Sciatic nerve (tissue), 2 donors: ENCODE data around the gene SLIT3. TPM values are rescaled to one million over a fixed set of nuclear protein-coding genes. Genes with fewer than 3 reads are reported as not detected.

Experiments used
- ATAC-seq: fragments of 200-7000 bp; cut with Tn5 transposase; one replicate; pipeline ENCODE4 v1.9.1; 2020; ENCODE audit warnings: mild to moderate bottlenecking, moderate library complexity
- DNase-seq: peaks from one replicate; pipeline ENCODE4 v3.0.0-alpha.2; 2020; ENCODE audit warnings: low spot score
- intact Hi-C: fragments of 100-400 bp; cut with DNase I; formaldehyde crosslinking; loops from one replicate; pipeline ENCODE4 v1.14.2; 2022
- total RNA-seq: library from RNA; stranded (reverse); fragmentation: NEBNext Ultra II Directional; extraction: Animal tissue kit (Norgen Biotek cat#: 25700); gene quantifications from one replicate; pipeline ENCODE4 v1.2.1, GENCODE V29; 2021
- donor health status: DM: no; HTN: no; CAD: no.
- donor health status: DM: no; HTN: no; CAD: no.

SLIT3 gene
- total RNA-seq, 1 donor from 2014 or later = 50.6 TPM

DNA sequence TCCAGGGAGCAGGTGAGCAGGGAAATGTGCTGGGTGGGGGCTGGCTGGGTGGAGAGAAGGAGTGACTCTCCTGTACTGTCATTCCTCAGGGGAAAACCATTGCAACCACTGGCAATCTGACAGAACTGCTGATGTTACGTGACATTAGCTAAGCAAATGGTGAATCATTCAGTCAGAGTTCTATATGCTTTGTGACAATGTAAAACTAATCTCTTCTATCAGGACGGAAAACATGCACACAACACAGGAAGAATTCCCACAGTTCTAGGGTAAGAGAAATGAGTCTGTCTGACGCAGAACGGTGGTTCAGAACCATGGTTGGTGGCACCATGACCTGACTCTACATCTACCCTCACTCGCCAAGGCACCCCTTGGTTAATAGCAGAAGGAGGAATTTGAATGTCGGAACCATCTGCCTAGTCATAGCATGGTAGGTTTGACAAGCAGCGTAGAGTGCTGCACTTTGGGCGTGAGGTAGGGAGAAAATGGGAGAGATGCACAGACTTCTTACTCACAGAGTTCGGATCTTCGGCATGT lies 478.1 kb downstream of the SLIT3 start:
- intact Hi-C loops = no loop called here
- DNase-seq (no peak), ATAC-seq (no peak)

DNA sequence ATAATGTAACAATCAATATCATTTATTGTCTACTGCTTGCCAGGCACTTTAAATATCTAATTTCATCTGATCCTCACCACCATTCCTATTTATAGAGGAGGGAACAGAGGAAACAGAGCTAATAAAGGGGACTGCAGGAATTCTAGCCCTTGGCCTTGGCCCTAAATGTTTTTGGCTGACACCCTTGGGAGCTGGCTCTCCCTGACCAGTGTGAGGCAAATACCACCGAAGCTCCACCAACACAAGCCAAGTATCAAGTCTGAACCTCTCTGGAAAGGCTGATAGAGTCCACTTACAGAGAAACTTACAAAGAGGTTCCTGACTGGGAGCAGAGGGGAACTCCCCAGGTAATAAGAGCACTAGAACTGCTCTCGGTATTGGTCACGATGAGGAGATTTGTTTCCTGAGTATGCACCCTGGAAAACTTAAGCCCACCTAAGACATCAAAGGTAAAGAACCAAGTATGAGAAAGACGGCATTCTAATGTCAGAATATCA lies 478.6 kb downstream of the SLIT3 start:
- ATAC-seq (no peak), DNase-seq (no peak)
- intact Hi-C loops = no loop called here

DNA sequence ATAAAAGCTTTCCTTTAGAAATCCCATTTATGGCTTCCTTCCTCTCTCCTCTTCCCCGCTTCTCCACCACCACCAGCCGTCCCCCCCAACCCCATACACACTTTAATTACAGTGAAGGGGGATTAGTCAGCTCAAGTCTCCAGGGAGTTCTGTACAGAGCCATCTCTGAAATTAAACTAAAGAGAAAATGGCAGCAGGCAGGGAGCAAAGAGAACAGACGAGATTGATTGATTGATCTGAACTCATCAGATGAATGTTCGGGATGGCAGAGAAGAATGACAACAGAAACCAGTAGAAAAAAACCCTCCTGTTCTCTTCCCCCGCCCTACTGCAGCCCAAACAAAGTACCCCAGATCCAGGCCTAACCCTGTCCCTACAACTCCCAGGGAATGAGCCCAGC lies 480.1 kb downstream of the SLIT3 start:
- no peak for DNase-seq
- intact Hi-C loops = no loop called here
- ATAC-seq = no peak

DNA sequence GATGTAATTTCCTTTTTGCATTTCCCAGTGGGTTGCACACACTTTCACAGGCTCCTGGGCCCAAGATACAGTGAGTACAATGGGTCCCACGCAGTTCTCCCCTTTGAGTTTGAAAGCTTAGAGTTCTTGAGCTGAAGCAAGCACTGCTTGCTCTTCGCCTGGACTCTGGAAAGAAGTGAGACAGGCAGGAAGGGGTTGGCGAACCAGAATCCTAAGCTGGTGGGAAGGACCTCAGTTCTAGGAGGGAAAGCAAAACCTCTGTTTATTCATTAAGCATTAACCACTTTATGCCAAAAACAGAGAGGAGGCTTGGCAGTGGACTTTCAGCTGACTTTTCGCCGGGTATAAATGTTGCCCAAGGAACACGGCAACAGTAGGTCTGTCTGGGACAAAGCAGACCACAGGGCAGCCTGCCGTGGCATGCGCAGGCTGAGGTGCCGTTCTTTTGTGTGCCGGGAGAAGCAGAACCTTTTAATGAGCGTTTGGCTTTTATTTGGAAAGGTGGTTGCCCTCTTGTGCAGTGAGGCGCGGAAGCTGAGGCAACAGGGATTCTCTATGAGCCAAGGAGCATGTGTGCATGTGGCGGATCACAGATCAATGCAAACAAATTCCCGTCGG lies 481.8 kb downstream of the SLIT3 start:
- DNase-seq = no peak
- no peak for ATAC-seq
- intact Hi-C loops = no loop called here

- ATAC-seq (no peak), DNase-seq (no peak)
- intact Hi-C loops = no loop called here
Observed at GRCh38 chr5:168818558-168818957, 482.4 kb downstream of the SLIT3 start.

DNA sequence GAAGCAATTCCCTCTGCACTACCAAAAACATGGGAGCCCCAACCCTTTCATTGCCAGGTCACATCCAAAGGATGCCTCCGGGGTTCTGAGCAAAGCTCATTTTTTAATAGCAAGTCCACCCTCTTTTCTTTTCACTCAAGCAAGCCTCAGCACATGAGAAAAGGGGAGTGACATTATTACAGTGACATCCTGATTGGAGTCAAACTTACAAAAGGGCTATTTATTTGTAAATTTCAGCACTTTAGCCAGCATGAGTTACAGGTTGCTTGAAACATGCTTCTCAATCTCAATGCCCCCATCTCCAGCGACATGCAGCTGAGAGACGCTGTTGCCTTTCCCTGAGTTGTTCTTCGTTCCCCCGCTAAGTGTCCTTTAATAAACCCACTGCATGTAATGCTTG lies 483.3 kb downstream of the SLIT3 start:
- ATAC-seq = no peak

DNA sequence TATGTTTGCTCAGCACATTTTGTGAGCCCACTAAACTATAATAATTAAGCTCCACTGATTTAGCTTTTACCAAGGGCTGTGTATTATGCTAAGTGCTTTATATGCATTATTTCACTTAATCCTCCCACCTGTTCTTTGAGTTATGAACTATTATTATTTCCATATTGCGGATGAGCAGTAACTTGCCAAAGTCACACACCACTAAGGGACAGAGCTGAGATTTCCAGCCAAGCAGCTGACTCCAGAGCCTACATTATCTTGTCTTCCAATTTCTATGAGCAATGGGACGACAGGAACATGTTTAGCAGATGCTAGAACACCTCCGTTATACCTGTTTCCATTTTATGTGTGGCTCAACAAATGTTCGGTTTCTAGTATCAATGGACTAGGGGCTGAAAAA lies 484.3 kb downstream of the SLIT3 start:
- no peak for DNase-seq
- intact Hi-C loops = no loop called here
- no peak for ATAC-seq

More for the DNA sequence above, 483.3 kb downstream of the SLIT3 start:
- DNase-seq = no peak
- intact Hi-C loops = no loop called here

DNA sequence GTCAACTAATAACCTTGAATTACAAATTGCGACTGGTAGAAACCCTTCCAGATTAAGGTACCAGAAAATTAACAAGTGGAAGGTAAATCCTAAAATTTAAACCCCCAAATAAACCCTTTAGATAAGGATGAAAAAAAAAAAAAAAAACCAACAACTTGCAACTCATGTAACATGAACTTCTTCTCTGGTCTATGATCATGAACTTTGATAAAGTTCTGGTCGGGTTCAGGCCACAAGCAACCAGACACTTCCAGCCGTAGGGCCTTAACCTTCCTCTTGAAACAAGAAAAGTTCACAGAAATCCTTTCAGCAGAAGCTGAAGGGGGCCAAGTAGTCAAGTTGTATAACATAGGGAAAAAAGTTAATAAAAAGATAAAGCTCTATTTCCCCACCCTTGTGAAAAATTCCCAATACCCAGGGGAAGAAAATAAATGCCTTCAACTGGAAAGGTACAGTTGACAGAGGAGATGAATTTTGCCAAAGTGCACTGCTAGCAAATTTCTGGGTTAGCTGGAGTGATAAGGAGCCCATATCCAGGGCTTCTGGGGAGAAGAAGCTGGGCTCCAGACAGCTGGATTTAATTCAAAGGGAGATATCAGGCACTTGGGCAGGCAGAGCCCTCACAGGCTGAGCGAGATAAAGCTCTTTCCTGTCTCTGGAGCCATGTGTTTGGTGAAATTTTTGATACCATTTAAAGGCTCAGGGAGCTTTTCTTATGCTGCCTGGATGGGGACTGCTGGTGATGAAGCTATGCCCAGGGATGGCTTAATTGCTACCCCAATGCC lies 487.6 kb downstream of the SLIT3 start:
- intact Hi-C loops = no loop called here
- ATAC-seq = no peak
- DNase-seq = no peak

DNA sequence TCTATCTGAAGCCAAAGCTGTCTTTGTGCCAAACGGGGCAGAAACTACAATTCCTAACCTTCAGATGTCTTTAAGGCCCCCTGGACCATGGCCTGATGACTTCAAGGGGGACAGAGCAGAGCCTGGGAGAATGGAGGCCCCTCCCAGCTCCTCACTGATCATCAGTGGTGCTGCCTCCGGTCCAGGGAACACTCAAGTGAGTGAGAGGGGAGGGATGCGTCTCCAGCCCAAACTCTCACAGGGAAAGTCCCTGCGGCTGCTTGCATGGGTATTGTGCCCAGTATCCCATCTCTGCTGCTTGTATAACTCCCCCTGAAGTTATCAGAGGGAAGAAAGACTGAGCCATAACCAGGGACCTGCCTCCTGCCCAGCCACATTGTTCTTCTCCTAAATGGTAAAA lies 490.3 kb downstream of the SLIT3 start:
- ATAC-seq (no peak), DNase-seq (no peak)
- intact Hi-C loops = no loop called here

DNA sequence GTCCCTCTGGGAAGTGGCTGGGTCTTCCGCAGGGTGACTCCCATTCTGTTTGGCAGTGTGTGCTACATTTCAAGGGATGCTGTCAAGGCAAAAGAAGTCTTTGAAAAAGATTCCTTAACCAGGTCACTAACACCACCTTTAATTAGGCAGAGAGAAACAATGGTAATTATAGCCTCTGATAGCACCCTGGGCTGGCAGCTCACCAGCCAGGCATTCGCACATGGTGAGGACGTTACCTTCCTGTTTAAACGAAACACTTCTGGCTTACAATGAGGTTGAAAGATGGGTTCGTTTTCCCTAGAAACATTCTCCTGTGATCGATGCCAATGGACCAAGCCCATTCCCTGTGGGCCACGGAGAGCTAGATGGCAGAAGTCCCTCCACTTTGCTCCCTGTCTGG lies 491.7 kb downstream of the SLIT3 start:
- ATAC-seq = no peak
- intact Hi-C loops = no loop called here

GRCh38 chr5:168808051-168808616 lies 492.8 kb downstream of the SLIT3 start:
- ATAC-seq (no peak), DNase-seq (no peak)
- intact Hi-C loops = no loop called here

More for the DNA sequence above, 491.7 kb downstream of the SLIT3 start:
- DNase-seq = no peak

GRCh38 chr5:168807287-168807686 lies 493.7 kb downstream of the SLIT3 start:
- no peak for ATAC-seq
- intact Hi-C loops = no loop called here
- DNase-seq = no peak

DNA sequence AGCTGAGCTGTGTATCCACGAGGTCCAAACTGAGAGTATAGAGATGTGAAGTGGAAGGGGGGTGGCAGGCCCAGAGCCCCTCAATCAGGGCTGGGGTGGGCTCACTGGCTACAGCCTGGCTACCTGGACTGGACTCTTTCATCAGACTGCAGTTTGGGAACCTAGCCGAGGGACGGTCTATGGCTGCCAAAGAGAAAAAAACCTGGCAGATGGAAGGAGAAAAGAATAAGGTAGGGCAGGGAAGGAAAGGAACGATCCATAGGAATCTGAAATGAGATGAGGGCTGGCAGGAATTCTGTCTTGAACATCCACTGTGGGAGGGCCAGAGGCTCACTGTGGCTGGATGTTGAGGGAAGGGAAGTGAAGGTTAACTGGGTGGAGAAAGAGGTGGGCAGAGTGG lies 497.4 kb downstream of the SLIT3 start:
- DNase-seq = no peak
- no peak for ATAC-seq
- intact Hi-C loops = no loop called here

- ATAC-seq (no peak), DNase-seq (no peak)
- intact Hi-C loops = no loop called here
Observed at GRCh38 chr5:168802337-168802736, 498.6 kb downstream of the SLIT3 start.

GRCh38 chr5:168801567-168801966 lies 499.4 kb downstream of the SLIT3 start:
- intact Hi-C loops = loop anchor here (1.0 kb wide), 1 partner anchor 25 kb away; no protein-coding TSS in a partner anchor
- no peak for DNase-seq
- ATAC-seq = no peak

DNA sequence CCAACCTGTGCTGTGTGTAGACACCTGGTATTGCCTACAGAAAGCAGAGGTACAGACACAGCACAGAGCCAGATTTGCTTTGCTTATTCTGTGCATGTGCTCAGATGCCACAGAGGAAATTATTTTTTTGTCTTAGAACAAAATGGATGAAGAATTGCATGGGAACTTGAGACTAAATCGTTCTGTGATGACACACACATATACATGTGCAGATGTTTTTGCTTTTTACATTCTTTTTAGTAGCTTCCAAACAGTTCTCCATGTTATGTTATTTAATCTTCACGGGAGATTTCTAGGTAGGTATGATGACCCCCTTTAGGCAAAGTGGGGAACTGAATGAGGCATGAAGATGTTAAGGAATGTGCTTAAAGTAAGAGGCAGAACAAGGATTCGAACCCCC lies 500.2 kb downstream of the SLIT3 start:
- no peak for ATAC-seq
- no peak for DNase-seq
- intact Hi-C loops = loop anchor here (1.0 kb wide), 1 partner anchor 24 kb away; no protein-coding TSS in a partner anchor

DNA sequence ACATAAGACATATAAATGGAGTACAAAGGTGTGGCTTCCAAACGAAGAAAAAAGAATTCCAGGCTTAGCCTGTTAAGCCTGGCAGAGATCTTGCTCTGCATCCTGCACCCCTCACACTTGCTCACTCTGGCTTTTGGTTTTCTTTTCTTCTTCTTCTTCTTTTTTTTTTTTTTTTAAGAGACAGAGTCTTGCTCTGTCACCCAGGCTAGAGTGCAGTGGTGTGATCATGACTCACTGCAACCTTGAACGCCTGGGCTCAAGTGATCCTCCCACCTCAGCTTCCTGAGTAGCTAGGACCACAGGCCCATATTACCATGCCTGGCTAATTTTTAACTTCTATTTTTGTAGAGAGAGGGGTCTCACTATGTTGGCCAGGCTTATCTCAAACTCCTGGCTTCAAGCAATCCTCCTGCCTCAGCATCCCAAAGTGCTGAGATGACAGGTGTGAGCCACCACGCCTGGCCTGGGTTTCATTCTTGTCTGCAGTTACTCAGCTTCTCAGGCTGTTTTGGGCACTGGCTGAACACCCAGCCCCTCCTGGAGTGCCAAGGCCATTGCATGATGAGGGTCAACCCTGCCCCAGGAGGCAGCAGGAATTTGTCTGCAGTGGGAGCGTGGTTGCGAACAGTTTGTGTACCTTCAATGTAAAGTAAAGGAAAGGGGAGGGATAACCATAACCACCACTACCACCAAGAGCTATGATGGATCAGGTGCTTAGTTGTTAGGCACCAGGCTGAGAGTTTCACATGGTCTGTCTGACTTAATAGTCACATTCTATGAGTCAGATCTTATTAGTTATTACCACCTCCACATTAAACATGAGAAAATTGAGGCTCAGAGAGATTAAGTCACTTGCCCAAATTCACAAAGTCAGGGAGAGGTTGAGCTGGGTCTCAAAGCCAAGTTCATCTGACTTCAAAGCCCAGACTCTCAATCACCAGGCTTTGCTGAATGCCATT lies 502.6 kb downstream of the SLIT3 start:
- intact Hi-C loops = no loop called here
- DNase-seq (no peak), ATAC-seq (no peak)

- intact Hi-C loops = no loop called here
- DNase-seq = no peak
Observed at GRCh38 chr5:168796593-168797580, 504.1 kb downstream of the SLIT3 start.

More at GRCh38 chr5:168796593-168797580, 504.1 kb downstream of the SLIT3 start:
- no peak for ATAC-seq
